Esophagus muscularis mucosa (tissue), 4 donors: Measurements from ENCODE around the gene ATPAF2. TPM values are rescaled to one million over a fixed set of nuclear protein-coding genes. Genes with fewer than 3 reads are reported as not detected.
A peak's percentile ranks its signal among the peaks of the same experiment; 100 is the strongest.

Source experiments
- DNase-seq: peaks from one replicate; pipeline ENCODE4 v3.0.0-alpha.2; 2017; ENCODE audit errors: extremely low spot score
- H3K27ac ChIP-seq, 4 donors: fragments of 200-600 bp; sonication (generic); replicated peaks in 1 of 4; 1 replicate in 3 of 4; 2 replicates in 1 of 4; pipeline ENCODE4 v1.5.1; 2016 to 2019; ENCODE audit warnings: mild to moderate bottlenecking in 1 of 4
- H3K27me3 ChIP-seq, 4 donors: fragments of 200-600 bp; sonication (generic); one replicate each; pipeline versions ENCODE4 v1.5.1 to v1.6.0; 2016 to 2019
- H3K36me3 ChIP-seq, 4 donors: fragments of 200-600 bp; sonication (generic); one replicate each; pipeline ENCODE4 v1.5.1; 2016 to 2019
- H3K4me1 ChIP-seq, 4 donors: fragments of 200-600 bp; sonication (generic); one replicate each; pipeline ENCODE4 v1.5.1; 2016 to 2019
- H3K4me3 ChIP-seq, 4 donors: fragments of 200-600 bp; sonication (generic); 1 replicate in 2 of 4; 2 replicates in 2 of 4; pipeline ENCODE4 v1.5.1; 2016 to 2019; ENCODE audit warnings: mild to moderate bottlenecking in 4 of 4, moderate library complexity in 1 of 4
- H3K9me3 ChIP-seq, 4 donors: fragments of 200-600 bp; sonication (generic); 1 replicate in 3 of 4; 2 replicates in 1 of 4; pipeline ENCODE4 v1.5.1; 2016 to 2019
- EP300 ChIP-seq: sonication (generic); formaldehyde crosslinking; IDR thresholded peaks from one replicate; pipeline ENCODE4 v1.6.1; 2017; ENCODE audit warnings: antibody characterized with exemption
- POLR2A ChIP-seq: fragments of 450-650 bp; IDR thresholded peaks from one replicate; pipeline ENCODE4 v1.6.1; 2017; ENCODE audit warnings: antibody characterized with exemption, moderate library complexity, mild to moderate bottlenecking, low read depth
- POLR2AphosphoS5 ChIP-seq, 2 donors: sonication (generic); formaldehyde crosslinking; IDR thresholded peaks; one replicate each; pipeline ENCODE4 v1.6.1; 2017; ENCODE audit warnings: antibody characterized with exemption in 2 of 2
- WGBS: methylation state at CpG from one replicate; pipeline ENCODE4 v1.1.5; 2018; 5-methylcytosine and 5-hydroxymethylcytosine counted together
- intact Hi-C: fragments of 100-400 bp; cut with DNase I; formaldehyde crosslinking; loops from one replicate; pipeline ENCODE4 v1.15.1; 2023
- total RNA-seq, 4 donors: library from RNA; depleted of rRNA; stranded (reverse); fragments of >200 nt; gene quantifications; one replicate each; pipeline versions ENCODE4 v1.1.0 to v1.2.1, GENCODE V29; 2016
- TF ChIP-seq, protein P1 (sequence below), 3 experiments: fragments of 200-600 bp in 2 of 3; fragments of 450-650 bp in 1 of 3; sonication (generic) in 2 of 3; IDR thresholded peaks; one replicate each; pipeline ENCODE4 v1.5.1; 2017 to 2019; ENCODE audit warnings: antibody characterized with exemption in 3 of 3, mild to moderate bottlenecking in 2 of 3, moderate library complexity in 1 of 3

ATPAF2 gene
- 10 to 100 TPM; 10.4 to 26.1 (median 12.3) TPM for total RNA-seq

DNA sequence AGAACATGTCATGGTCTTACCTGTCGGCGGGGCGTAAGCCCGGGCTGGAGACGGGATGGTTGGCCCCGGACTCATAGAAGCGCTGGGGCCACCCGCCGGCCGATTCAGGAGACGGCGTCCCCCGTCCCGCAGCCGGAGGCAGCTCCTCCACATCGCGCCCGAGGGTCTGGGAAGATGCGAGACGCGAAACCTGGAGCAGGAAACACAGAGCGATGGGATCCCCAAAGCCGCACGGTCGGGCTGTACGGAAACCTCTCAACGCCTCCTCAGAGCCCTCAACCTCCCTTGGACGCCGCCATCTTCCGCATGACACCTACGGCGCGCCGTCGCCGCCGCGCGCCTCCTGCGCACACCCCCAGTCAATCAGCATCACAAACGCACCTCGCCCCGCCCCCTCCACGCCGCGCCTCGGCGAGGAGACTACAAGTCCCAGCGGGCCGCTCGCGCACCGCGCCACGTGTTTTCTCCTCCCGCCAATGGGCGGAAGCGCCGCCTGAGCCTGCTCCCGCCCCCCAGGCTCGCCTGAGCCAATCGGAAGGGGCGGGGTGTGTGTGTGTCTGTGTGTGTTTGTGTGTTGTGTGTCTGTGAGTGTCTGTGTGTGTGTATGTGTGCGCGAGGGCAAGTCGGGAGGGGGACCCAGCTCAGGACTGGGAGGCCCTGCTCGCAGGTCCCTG, at the start of gene ATPAF2, which contains the start of gene GID4:
TSS of gene ATPAF2 (minus strand) at position 308 of the 674 bp plus-strand sequence. CDS start at position 153, 155 bp downstream.
TSS of gene GID4 (plus strand) at position 548 of the 674 bp plus-strand sequence. CDS start at position 605, 57 bp downstream.
- Histone ChIP-seq H3K27ac (peak within 1 kb of the TSS; percentile 85 to 90 (median 88)), H3K27me3 (no peaks in the 10 kb centered on the region), H3K9me3 (no peaks in the 10 kb centered on the region), H3K4me3 (peak within 1 kb of the TSS; percentile 75 to 97 (median 83)), H3K36me3 (no peaks in the 10 kb centered on the region), H3K4me1 (peaks cover 32 to 59% (median 46%) of the 10 kb centered on the region in 4 donors)
- intact Hi-C loops: loop anchor here (10.0 kb wide), 2 partner anchors 114 to 144 kb away; no protein-coding TSS in a partner anchor
- under 1% methylated on average over 46 of the region's 67 CpGs for WGBS
- peak; percentile 100 for DNase-seq
- TF ChIP-seq POLR2AphosphoS5 (IDR thresholded peaks at IDR 0.05) (peak; percentile 80 to 90), EP300 (no peak)
- TF ChIP-seq, protein P1, sequence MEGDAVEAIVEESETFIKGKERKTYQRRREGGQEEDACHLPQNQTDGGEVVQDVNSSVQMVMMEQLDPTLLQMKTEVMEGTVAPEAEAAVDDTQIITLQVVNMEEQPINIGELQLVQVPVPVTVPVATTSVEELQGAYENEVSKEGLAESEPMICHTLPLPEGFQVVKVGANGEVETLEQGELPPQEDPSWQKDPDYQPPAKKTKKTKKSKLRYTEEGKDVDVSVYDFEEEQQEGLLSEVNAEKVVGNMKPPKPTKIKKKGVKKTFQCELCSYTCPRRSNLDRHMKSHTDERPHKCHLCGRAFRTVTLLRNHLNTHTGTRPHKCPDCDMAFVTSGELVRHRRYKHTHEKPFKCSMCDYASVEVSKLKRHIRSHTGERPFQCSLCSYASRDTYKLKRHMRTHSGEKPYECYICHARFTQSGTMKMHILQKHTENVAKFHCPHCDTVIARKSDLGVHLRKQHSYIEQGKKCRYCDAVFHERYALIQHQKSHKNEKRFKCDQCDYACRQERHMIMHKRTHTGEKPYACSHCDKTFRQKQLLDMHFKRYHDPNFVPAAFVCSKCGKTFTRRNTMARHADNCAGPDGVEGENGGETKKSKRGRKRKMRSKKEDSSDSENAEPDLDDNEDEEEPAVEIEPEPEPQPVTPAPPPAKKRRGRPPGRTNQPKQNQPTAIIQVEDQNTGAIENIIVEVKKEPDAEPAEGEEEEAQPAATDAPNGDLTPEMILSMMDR (IDR thresholded peaks at IDR 0.05): peak in 2 of 3 experiments; percentile 4 to 6

DNA sequence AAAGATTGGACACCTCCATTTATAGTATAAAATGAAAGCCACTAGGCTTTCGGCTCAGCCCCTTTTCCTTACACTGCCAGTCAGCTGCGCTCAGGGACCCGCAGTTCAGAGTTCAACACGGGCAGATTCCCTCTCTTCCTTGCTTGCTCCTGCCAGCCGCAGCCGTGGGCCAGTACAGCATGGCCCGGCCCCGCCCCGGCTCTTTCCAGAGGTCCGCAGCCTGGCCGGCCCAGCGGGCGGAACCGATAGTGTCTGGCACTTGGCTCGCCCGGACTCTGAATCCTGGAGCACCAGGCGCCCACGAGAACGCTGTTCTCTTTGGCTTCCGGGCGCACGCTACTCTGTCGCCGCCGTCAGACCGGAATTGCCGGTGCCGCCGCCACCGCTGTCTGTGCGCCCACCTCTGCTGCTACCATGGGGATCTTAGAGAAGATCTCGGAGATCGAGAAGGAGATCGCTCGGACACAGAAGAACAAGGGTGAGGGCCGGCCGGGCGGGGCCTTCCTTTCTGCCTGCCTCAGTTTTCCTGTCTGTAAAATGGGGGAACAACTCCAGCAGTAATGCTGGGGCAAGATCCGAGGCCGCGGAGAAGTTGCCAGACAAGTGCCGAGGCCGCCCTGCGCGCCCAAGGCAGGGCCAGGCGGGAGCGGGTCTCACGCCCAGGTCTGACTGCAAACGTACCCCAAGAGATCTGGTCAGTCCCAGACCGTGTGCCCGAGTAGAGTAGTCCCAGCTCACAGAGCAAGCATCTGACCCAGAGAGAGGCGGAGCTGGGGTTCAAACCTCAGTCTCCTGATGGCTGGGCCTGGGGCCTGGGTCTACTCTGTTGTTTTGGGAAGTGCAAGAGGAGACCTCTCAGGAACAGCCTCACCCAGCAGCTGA, 48.9 kb upstream of the ATPAF2 start, which contains the start of gene DRG2:
TSS of gene DRG2 (plus strand) at position 339 of the 882 bp plus-strand sequence. CDS start at position 415, 76 bp downstream.
- H3K27ac ChIP-seq: peak within 1 kb of the TSS; percentile 78 to 88 (median 84)
- under 1% methylated on average over 35 of the region's 52 CpGs for WGBS
- H3K4me3 ChIP-seq: peak within 1 kb of the TSS; percentile 68 to 96 (median 83)
- peak; percentile 83 to 94 for TF ChIP-seq POLR2AphosphoS5 (IDR thresholded peaks at IDR 0.05)
- TF ChIP-seq, protein P1 (IDR thresholded peaks at IDR 0.05): peak in 2 of 3 experiments; percentile 23 to 50
- no peak for TF ChIP-seq EP300
- peak; percentile 97 for DNase-seq
- H3K4me1 ChIP-seq: peaks cover 7 to 24% (median 20%) of the 10 kb centered on the region in 4 donors
- H3K36me3 ChIP-seq: peaks cover 0 to 22% (median 7%) of the 10 kb centered on the region in 4 donors
- intact Hi-C loops: no loop called here
- no peaks in the 10 kb centered on the region for H3K27me3 ChIP-seq
- H3K9me3 ChIP-seq: no peaks in the 10 kb centered on the region

DNA sequence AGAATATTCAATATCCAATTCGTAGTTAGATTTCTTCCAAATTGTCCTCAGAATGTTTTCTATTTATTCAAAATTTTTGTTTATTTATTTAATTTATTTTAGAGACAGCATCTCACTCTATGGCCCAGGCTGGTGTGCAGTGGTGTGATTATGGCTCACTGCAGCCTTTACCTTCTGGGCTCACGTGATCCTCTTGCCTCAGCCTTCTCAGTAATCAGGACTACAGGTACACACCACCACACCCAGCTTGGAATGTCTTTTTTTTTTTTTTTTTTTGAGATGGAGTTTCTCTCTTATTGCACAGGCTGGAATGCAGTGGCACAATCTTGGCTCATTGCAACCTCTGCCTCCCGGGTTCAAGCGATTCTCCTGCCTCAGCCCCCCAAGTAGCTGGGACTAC, 45.3 kb upstream of the ATPAF2 start:
- Histone ChIP-seq H3K4me3 (no peak overlapping the region), H3K27me3 (no peaks in the 10 kb centered on the region), H3K9me3 (no peaks in the 10 kb centered on the region), H3K4me1 (peaks cover 7 to 20% (median 19%) of the 10 kb centered on the region in 4 donors), H3K36me3 (no peaks in the 10 kb centered on the region), H3K27ac (no peak overlapping the region)
- intact Hi-C loops: no loop called here
- 88% methylated on average over 4 of the region's 4 CpGs for WGBS
- no peak for DNase-seq
- TF ChIP-seq EP300 (no peak), POLR2AphosphoS5 (IDR thresholded peaks at IDR 0.05) (no peak), POLR2A (no peak)
- TF ChIP-seq, protein P1 (IDR thresholded peaks at IDR 0.05): no peak

GRCh38 chr17:18079543-18079942, 40.6 kb upstream of the ATPAF2 start:
- H3K9me3 ChIP-seq: no peaks in the 10 kb centered on the region
- 68% methylated on average over 4 of the region's 4 CpGs for WGBS
- H3K27ac ChIP-seq: no peak overlapping the region
- no peak for TF ChIP-seq EP300
- TF ChIP-seq POLR2A: no peak
- TF ChIP-seq, protein P1 (IDR thresholded peaks at IDR 0.05): no peak
- TF ChIP-seq POLR2AphosphoS5 (IDR thresholded peaks at IDR 0.05): no peak
- peaks cover 0 to 19% (median 0%) of the 10 kb centered on the region in 4 donors for H3K27me3 ChIP-seq
- DNase-seq: no peak
- intact Hi-C loops: no loop called here
- H3K36me3 ChIP-seq: no peaks in the 10 kb centered on the region
- no peaks in the 10 kb centered on the region for H3K4me1 ChIP-seq
- H3K4me3 ChIP-seq: no peak overlapping the region
